ENCODE measurements around the gene TOX2.

- TF ChIP-seq ELF4 (IDR thresholded peaks at IDR 0.05) = no peak
- no peak for TF ChIP-seq L3MBTL2 (conservative IDR thresholded peaks at IDR 0.05)
These were observed 30.9 kb downstream of the TOX2 start for GRCh38 chr20:43945391-43946205.
